ENCODE measurements around the gene CNTN4.

CNTN4 gene

GRCh38 chr3:2686816-2687502 lies 588.3 kb downstream of the CNTN4 start:
- no peak for DNase-seq (ENCODE audit: low read depth)

- no peak for DNase-seq (ENCODE audit: low read depth)
These were observed 598.9 kb downstream of the CNTN4 start for GRCh38 chr3:2697589-2697988.

DNA sequence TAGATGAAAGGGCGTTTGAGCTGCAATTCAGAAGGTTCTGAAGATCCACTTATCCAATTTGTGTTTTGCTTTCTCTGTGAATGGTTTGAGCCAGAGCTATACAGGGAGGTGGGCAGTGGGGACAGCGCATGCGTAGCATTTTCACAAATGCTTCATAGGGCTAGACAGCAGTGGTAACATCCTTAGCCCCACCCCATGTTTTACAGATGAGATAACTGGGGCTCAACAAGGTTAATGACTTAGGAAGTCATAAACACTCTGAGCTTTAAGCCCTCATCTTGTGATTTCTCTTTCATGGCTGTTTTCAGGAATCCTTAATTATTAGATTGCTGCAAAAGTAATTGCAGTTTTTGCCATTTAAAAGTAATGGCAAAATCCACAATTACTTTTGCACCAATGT lies 602.8 kb downstream of the CNTN4 start:
- no peak for DNase-seq (ENCODE audit: low read depth)

- DNase-seq (ENCODE audit: low read depth), result no peak
These were observed 607.6 kb downstream of the CNTN4 start for GRCh38 chr3:2706144-2706835.

DNA sequence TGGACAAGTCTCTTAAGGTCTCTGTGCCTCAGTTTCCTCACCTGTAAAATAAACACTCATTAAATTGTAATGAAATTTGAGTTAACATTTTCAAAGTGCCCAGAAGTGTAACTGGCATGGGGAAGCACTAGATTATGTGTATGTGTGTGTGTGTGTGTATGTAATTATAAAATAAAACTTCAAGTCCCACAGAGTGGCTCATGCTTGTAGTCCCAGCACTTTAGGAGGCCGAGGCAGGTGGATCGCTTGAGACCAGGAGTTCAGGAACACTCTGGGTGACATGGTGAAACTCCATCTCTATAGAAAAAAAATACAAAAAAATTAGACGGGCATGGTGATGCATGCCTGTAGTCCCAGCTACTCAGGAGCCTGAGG lies 608.2 kb downstream of the CNTN4 start:
- no peak for DNase-seq (ENCODE audit: low read depth)

GRCh38 chr3:2711081-2711480 lies 612.4 kb downstream of the CNTN4 start:
- no peak for DNase-seq (ENCODE audit: low read depth)

- no peak for DNase-seq (ENCODE audit: low read depth)
These were observed 615.3 kb downstream of the CNTN4 start for GRCh38 chr3:2713923-2714322.

GRCh38 chr3:2714834-2715233 lies 616.2 kb downstream of the CNTN4 start:
- DNase-seq (ENCODE audit: low read depth), result no peak

DNA sequence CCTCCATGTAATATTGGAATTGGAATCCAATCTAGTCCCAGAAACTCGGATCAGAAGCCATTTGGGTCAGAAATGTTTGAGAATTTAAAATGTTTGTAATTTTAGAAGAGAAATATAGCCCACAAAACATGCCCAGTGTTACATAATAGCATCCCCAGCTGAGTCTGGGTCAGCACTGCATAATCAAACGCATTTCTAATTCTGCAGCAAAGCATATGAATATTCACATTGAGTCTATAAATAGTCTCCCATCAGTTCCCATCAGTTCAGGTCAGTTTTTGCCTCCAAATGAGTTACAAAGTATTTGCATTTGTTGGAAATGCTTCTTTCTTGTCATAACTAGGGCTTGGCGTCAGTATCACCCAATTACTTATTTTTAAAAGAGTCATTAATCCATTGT lies 628.4 kb downstream of the CNTN4 start:
- no peak for DNase-seq (ENCODE audit: low read depth)

- no peak for DNase-seq (ENCODE audit: low read depth)
These were observed 629.1 kb downstream of the CNTN4 start for GRCh38 chr3:2727610-2728318.

GRCh38 chr3:2731843-2732242 lies 633.2 kb downstream of the CNTN4 start:
- DNase-seq (ENCODE audit: low read depth), result no peak

- no peak for DNase-seq (ENCODE audit: low read depth)
These were observed 636.8 kb downstream of the CNTN4 start for GRCh38 chr3:2735392-2735894.

GRCh38 chr3:2741516-2741915 lies 642.9 kb downstream of the CNTN4 start:
- DNase-seq (ENCODE audit: low read depth), result no peak

DNA sequence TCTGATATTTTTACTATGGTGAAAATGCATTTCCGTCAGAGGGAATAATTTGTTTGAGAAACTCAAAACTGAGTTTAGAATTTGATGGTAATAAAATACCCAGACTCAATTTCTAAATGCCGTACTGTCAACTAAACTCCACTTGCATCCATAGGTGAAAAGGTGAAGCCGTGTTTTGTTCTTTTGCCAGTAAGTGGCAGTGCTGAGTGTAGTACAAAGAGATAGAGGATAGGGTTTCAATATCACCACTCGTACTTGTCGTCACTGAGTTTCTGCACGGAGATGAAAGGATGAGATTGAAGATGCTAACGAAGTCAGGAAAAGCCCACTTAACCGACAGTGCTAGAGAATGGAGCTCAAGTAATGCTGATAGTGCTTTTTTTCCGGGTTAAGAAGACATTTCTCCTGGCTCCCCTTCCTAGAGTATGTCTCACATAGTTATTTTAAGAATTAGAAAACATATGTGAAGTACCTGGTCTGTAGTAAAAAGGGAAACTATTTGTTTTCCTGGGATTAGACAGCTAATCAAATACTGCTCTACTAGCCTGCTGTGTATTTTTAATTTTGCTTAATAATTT lies 666.4 kb downstream of the CNTN4 start:
- DNase-seq (ENCODE audit: low read depth), result no peak

GRCh38 chr3:2770451-2770850 lies 671.8 kb downstream of the CNTN4 start:
- DNase-seq (ENCODE audit: low read depth), result no peak

- no peak for DNase-seq (ENCODE audit: low read depth)
These were observed 672.5 kb downstream of the CNTN4 start for GRCh38 chr3:2771193-2771592.

DNA sequence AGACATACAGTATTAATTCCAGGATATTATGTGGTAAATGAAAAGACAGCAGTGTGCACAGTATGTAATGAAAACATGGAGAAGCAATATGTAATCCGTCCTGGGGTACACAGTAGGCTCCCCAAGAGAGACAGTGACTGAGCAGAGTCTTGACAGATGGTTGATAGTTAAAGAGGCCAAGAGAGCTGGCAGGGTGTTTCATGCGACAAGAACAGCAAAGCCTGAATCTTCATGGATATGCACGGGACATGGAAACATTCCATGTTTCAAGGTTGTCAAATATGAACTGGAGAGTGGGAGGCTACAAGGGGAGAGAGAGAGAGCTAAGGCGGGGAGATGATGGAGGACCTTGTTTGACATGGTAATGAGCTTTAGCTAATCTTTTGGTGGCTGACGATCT lies 673.1 kb downstream of the CNTN4 start:
- DNase-seq (ENCODE audit: low read depth), result no peak

DNA sequence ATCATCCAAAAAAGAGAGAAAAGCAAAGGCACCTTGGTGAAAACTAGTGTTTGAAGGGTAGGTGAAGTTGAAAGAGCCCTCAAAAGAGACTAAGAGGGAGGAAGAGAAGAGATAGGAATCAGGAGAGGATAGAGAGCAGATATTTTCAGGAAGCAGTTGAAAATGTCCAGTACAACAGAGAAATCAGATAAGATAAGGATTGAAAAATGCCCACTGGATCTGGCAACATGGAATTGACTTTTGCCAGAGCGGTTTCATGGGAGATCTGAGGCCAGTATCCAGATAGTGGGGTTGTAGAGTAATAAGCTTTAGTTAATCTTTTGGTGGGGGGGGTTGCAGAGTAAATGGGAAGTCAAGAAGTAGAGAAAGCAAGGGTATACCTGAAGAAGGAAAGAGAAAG lies 674.1 kb downstream of the CNTN4 start:
- no peak for DNase-seq (ENCODE audit: low read depth)

GRCh38 chr3:2774481-2775249 lies 676.0 kb downstream of the CNTN4 start:
- DNase-seq (ENCODE audit: low read depth), result no peak

- DNase-seq (ENCODE audit: low read depth), result no peak
These were observed 684.6 kb downstream of the CNTN4 start for GRCh38 chr3:2783261-2783660.

DNA sequence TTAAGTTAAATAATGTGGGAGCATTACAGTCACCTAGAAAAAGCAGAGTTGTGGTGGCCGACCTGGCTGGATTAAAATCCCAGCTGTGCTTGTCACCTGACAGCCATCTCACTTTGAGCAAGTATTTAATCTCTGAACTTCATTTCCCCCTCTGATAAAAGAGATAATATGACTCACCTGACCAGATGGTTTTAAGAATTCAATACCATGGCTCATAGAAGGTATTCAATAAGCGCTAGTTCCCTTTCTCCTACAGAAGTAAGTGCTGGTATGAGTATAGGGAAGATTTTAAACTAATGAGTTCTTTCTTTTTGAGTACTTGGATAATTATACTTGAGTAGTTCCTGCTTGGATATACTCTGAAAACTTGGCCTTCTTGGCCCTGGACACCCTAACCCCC lies 686.0 kb downstream of the CNTN4 start:
- DNase-seq (ENCODE audit: low read depth), result no peak

DNA sequence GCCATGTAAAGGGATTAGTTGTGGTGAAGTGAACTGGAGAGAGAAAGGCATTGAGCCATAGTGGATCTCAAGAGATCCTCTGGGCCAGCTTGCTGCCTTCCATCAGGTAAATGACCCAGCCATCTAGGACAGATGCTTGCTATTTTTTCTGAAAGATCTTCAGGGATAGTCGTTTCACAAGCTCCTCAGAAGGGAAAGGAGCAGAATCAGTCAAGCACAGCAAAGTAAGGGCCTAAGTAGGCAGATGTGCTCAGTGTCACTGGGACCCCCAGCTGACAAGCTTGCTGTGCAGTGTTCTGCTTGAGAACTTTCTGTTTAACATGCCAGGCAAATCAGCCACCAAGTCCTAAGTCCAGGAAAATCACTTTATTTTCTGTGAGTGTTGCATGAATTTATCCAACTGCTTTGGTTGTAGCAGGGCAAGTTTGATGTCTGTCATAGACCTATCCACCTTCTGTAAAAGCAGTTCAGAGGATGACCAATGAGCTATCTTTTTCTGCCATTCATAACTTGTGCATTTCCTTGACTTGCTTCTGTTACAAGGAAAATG lies 691.7 kb downstream of the CNTN4 start:
- DNase-seq (ENCODE audit: low read depth), result no peak

Measured in stimulated activated CD8-positive, alpha-beta memory T cell treated with anti-CD3 and anti-CD28 coated beads, Interleukin-12 subunit alpha, Interleukin-12 subunit beta, amount 100 ng/mL, for 1 hour (primary cell).